SK-N-MC (cell line): ENCODE results near the gene NUTM2A.
"Not testable (repeated sequence)": the region's sequence is repeated elsewhere in the genome, so short reads cannot be mapped to it uniquely, and the experiment has no call there.

Experiments
- EZH2 ChIP-seq: fragments of 200-600 bp; sonication (generic); IDR thresholded peaks from one replicate; pipeline ENCODE4 v1.6.1; 2017; ENCODE audit warnings: antibody characterized with exemption
- FOXP2 ChIP-seq: optimal IDR thresholded peaks from 2 replicates; pipeline ENCODE3; 2011; ENCODE audit warnings: mild to moderate bottlenecking, moderate library complexity; ENCODE audit not compliant: insufficient read depth; ENCODE audit errors: extremely low read length, control extremely low read depth
- POLR2AphosphoS5 ChIP-seq: IDR thresholded peaks from 2 replicates; pipeline ENCODE4 v1.6.1; 2012; ENCODE audit warnings: mild to moderate bottlenecking, low read depth, low read length, borderline replicate concordance

DNA sequence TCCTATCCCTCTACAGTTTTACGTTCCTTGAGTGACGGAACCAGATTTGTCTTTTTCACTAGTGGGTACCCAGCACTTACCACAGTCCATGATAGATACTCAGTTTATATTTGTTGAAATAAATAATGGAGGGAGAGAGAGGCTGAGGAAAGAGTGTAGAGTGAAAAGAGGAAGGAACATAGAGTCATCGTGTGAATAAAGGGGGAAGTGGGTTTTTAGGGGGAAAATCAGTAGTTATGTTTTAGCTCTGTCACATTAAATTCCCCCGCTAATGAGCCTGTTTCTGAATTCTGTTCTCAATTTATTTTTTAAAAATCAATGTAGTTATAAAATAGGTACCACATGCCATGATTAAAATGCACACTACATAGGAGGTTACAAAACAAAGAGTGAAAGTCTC is 39.2 kb upstream of the NUTM2A start:
- TF ChIP-seq EZH2, POLR2AphosphoS5, FOXP2: not testable (repeated sequence)
